ENCODE measurements around the gene MYO5C. TPM values are rescaled to one million over a fixed set of nuclear protein-coding genes. Genes with fewer than 3 reads are reported as not detected.
A peak's percentile ranks its signal among the peaks of the same experiment; 100 is the strongest.

MYO5C gene
- total and polyA plus RNA-seq, 2 of the 13 experiments (the other 11 are each of a cell fraction or from before 2014, with no cell fraction given) = 15.7 to 23.7 TPM

- TF ChIP-seq ZNF512B (CRISPR knock-in tag; IDR thresholded peaks at IDR 0.05; ENCODE audit: borderline replicate concordance) (peak; percentile 76; the same call in 1 of the 2 replicates), NCOA5 (CRISPR knock-in tag; IDR thresholded peaks at IDR 0.05) (no peak), NFKB2 (CRISPR knock-in tag; IDR thresholded peaks at IDR 0.05; ENCODE audit: borderline replicate concordance) (0 out of 2 replicates have a peak, but pooled peaks have one; percentile 19), JUNB (CRISPR knock-in tag; IDR thresholded peaks at IDR 0.05; ENCODE audit: borderline replicate concordance) (peak; percentile 14; the same call in 1 of the 2 replicates), TP53 (CRISPR knock-in tag; conservative IDR thresholded peaks at IDR 0.05) (0 out of 2 replicates have a peak, but pooled peaks have one; percentile 59), ZNF343 (CRISPR knock-in tag; IDR thresholded peaks at IDR 0.05) (peak; percentile 92; the same call in 1 of the 2 replicates), ZNF543 (CRISPR knock-in tag; IDR thresholded peaks at IDR 0.05) (peak; percentile 75), TBL1XR1 (IDR thresholded peaks at IDR 0.05; ENCODE audit: borderline replicate concordance, low read length, partially characterized antibody) (peak; percentile 75), LCORL (IDR thresholded peaks at IDR 0.05) (peak; percentile 65; the same call in 1 of the 2 replicates), LCORL (CRISPR knock-in tag; IDR thresholded peaks at IDR 0.05) (peak; percentile 96), ZNF563 (CRISPR knock-in tag; IDR thresholded peaks at IDR 0.05) (peak; percentile 52; the same call in 1 of the 2 replicates), KAT7 (CRISPR knock-in tag; IDR thresholded peaks at IDR 0.05; ENCODE audit: borderline replicate concordance) (peak; percentile 89), FOXO1 (CRISPR knock-in tag; IDR thresholded peaks at IDR 0.05) (peak; percentile 95), ZNF782 (CRISPR knock-in tag; IDR thresholded peaks at IDR 0.05; ENCODE audit: borderline replicate concordance) (no peak), ZZZ3 (CRISPR knock-in tag; IDR thresholded peaks at IDR 0.05; ENCODE audit: borderline replicate concordance) (peak; percentile 78; the same call in 1 of the 2 replicates), SALL2 (CRISPR knock-in tag; IDR thresholded peaks at IDR 0.05) (peak; percentile 51), TARDBP (CRISPR knock-in tag; IDR thresholded peaks at IDR 0.05) (peak; percentile 96), ZNF678 (CRISPR knock-in tag; IDR thresholded peaks at IDR 0.05) (no peak), ZFP82 (CRISPR knock-in tag; IDR thresholded peaks at IDR 0.05; ENCODE audit: borderline replicate concordance) (no peak; the same call in 1 of the 2 replicates), CEBPG (CRISPR knock-in tag; IDR thresholded peaks at IDR 0.05) (peak; percentile 67), ZNF704 (CRISPR knock-in tag; IDR thresholded peaks at IDR 0.05; ENCODE audit: borderline replicate concordance) (no peak), PTBP1 (IDR thresholded peaks at IDR 0.05; ENCODE audit: low read depth, low read length, poor library complexity, severe bottlenecking) (no peak), ZNF101 (CRISPR knock-in tag; IDR thresholded peaks at IDR 0.05; ENCODE audit: borderline replicate concordance, low read depth) (0 out of 2 replicates have a peak, but pooled peaks have one; percentile 40), ZNF33A (CRISPR knock-in tag; IDR thresholded peaks at IDR 0.05; ENCODE audit: borderline replicate concordance) (peak; percentile 66; the same call in 1 of the 2 replicates), ZNF331 (CRISPR knock-in tag; IDR thresholded peaks at IDR 0.05) (peak; percentile 93)
Measured at GRCh38 chr15:52288051-52288942, 7.3 kb downstream of the MYO5C start (continued).
